SJSA1 (cell line): ENCODE data around the gene MME. TPM values are rescaled to one million over a fixed set of nuclear protein-coding genes. Genes with fewer than 3 reads are reported as not detected.
A peak's percentile ranks its signal among the peaks of the same experiment; 100 is the strongest.

Experiments
- DNase-seq, 2 experiments: peaks; one replicate each; pipeline ENCODE4 v3.0.0-alpha.2; 2015 to 2020; ENCODE audit warnings: low spot score in 2 of 2, low read depth in 1 of 2
- H3K27ac ChIP-seq: fragments of 250-450 bp; sonication (Bioruptor Pico); 2 replicates; pipeline ENCODE4 v1.5.1; 2020; ENCODE audit warnings: mild to moderate bottlenecking, moderate library complexity
- H3K27me3 ChIP-seq: fragments of 250-450 bp; sonication (Bioruptor Pico); replicated peaks from 2 replicates; pipeline ENCODE4 v1.5.1; 2020; ENCODE audit warnings: mild to moderate bottlenecking, moderate library complexity
- H3K36me3 ChIP-seq: fragments of 250-450 bp; sonication (Bioruptor Pico); 2 replicates; pipeline ENCODE4 v1.5.1; 2020; ENCODE audit warnings: mild to moderate bottlenecking
- H3K4me1 ChIP-seq: fragments of 250-450 bp; sonication (Bioruptor Pico); replicated peaks from 2 replicates; pipeline ENCODE4 v1.6.1; 2021; ENCODE audit warnings: mild to moderate bottlenecking
- H3K4me3 ChIP-seq: fragments of 250-450 bp; sonication (Bioruptor Pico); 2 replicates; pipeline ENCODE4 v1.5.1; 2020; ENCODE audit warnings: mild to moderate bottlenecking
- H3K9me3 ChIP-seq: fragments of 250-450 bp; sonication (Bioruptor Pico); replicated peaks from 2 replicates; pipeline ENCODE4 v1.5.1; 2020; ENCODE audit warnings: mild to moderate bottlenecking
- total RNA-seq: library from RNA; depleted of rRNA; stranded (reverse); fragments of >200 nt; shearing (Covaris generic); gene quantifications from 2 replicates; pipeline ENCODE4 v1.2.3, GENCODE V29; 2014; rRNA removed

Gene MME
- 8.9 and 19.1 TPM in 2 replicates for total RNA-seq

- Histone ChIP-seq H3K27ac (no peak within 1 kb of the TSS), H3K9me3 (no peaks in the 10 kb centered on the region), H3K4me3 (peak within 1 kb of the TSS; percentile 63), H3K36me3 (no peaks in the 10 kb centered on the region), H3K4me1 (peaks cover 10% of the 10 kb centered on the region; the same call in 1 of the 2 replicates), H3K27me3 (0 out of 2 replicates have a peak, but pooled peaks cover 5% of the 10 kb centered on the region)
- DNase-seq = peak; percentile 55 to 61
These were observed at the start of gene MME for GRCh38 chr3:155079746-155080487. TSS of gene MME (plus strand) at chr3:155080319. CDS start at chr3:155084168, 3,849 bp downstream.

- no peak for DNase-seq
- 0 out of 2 replicates have a peak overlapping the region, but pooled peaks have one; percentile 84 for H3K27ac ChIP-seq
- no peaks in the 10 kb centered on the region for H3K36me3 ChIP-seq
- no peak overlapping the region for H3K4me3 ChIP-seq
- H3K27me3 ChIP-seq = no peaks in the 10 kb centered on the region
- no peaks in the 10 kb centered on the region for H3K9me3 ChIP-seq
- peaks cover 36% of the 10 kb centered on the region for H3K4me1 ChIP-seq
These were observed 48.9 kb upstream of the MME start for GRCh38 chr3:155031186-155031585.

GRCh38 chr3:155032918-155033317 lies 47.2 kb upstream of the MME start:
- peak in 1 of 2 experiments; percentile 72 for DNase-seq
- H3K9me3 ChIP-seq = no peaks in the 10 kb centered on the region
- H3K27me3 ChIP-seq = no peaks in the 10 kb centered on the region
- H3K4me1 ChIP-seq = peaks cover 36% of the 10 kb centered on the region
- H3K4me3 ChIP-seq = no peak overlapping the region
- peak overlapping the region; percentile 84 for H3K27ac ChIP-seq
- H3K36me3 ChIP-seq = no peaks in the 10 kb centered on the region

GRCh38 chr3:155034786-155035185 lies 45.3 kb upstream of the MME start:
- H3K9me3 ChIP-seq = no peaks in the 10 kb centered on the region
- no peaks in the 10 kb centered on the region for H3K27me3 ChIP-seq
- no peak for DNase-seq
- peaks cover 36% of the 10 kb centered on the region for H3K4me1 ChIP-seq
- no peaks in the 10 kb centered on the region for H3K36me3 ChIP-seq
- H3K27ac ChIP-seq = no peak overlapping the region
- H3K4me3 ChIP-seq = no peak overlapping the region

GRCh38 chr3:155035553-155035952 lies 44.6 kb upstream of the MME start:
- no peaks in the 10 kb centered on the region for H3K27me3 ChIP-seq
- no peak for DNase-seq
- no peak overlapping the region for H3K4me3 ChIP-seq
- peaks cover 36% of the 10 kb centered on the region for H3K4me1 ChIP-seq
- H3K36me3 ChIP-seq = no peaks in the 10 kb centered on the region
- H3K9me3 ChIP-seq = no peaks in the 10 kb centered on the region
- no peak overlapping the region for H3K27ac ChIP-seq

- no peak for DNase-seq
- Histone ChIP-seq H3K27ac (no peak overlapping the region), H3K27me3 (no peaks in the 10 kb centered on the region), H3K9me3 (no peaks in the 10 kb centered on the region), H3K4me1 (peaks cover 23% of the 10 kb centered on the region), H3K4me3 (no peak overlapping the region), H3K36me3 (no peaks in the 10 kb centered on the region)
These were observed 42.5 kb upstream of the MME start for GRCh38 chr3:155037508-155038202.

GRCh38 chr3:155038203-155038554 lies 41.9 kb upstream of the MME start:
- Histone ChIP-seq H3K4me1 (peaks cover 17% of the 10 kb centered on the region), H3K9me3 (no peaks in the 10 kb centered on the region), H3K4me3 (no peak overlapping the region), H3K27ac (no peak overlapping the region), H3K27me3 (no peaks in the 10 kb centered on the region), H3K36me3 (no peaks in the 10 kb centered on the region)
- DNase-seq = no peak

GRCh38 chr3:155046935-155047334 lies 33.2 kb upstream of the MME start:
- Histone ChIP-seq H3K4me3 (no peak overlapping the region), H3K36me3 (no peaks in the 10 kb centered on the region), H3K27me3 (no peaks in the 10 kb centered on the region), H3K9me3 (no peaks in the 10 kb centered on the region), H3K27ac (no peak overlapping the region), H3K4me1 (no peaks in the 10 kb centered on the region)
- no peak for DNase-seq

GRCh38 chr3:155047672-155048071 lies 32.4 kb upstream of the MME start:
- H3K36me3 ChIP-seq = no peaks in the 10 kb centered on the region
- no peaks in the 10 kb centered on the region for H3K4me1 ChIP-seq
- no peaks in the 10 kb centered on the region; the same call in 1 of the 2 replicates for H3K9me3 ChIP-seq
- no peak for DNase-seq
- no peak overlapping the region for H3K4me3 ChIP-seq
- no peak overlapping the region for H3K27ac ChIP-seq
- H3K27me3 ChIP-seq = no peaks in the 10 kb centered on the region

- Histone ChIP-seq H3K36me3 (no peaks in the 10 kb centered on the region), H3K27me3 (no peaks in the 10 kb centered on the region), H3K4me1 (no peaks in the 10 kb centered on the region), H3K9me3 (no peaks in the 10 kb centered on the region; the same call in none of the 2 replicates), H3K27ac (no peak overlapping the region), H3K4me3 (no peak overlapping the region)
- no peak for DNase-seq
These were observed 30.2 kb upstream of the MME start for GRCh38 chr3:155049959-155050358.

- Histone ChIP-seq H3K36me3 (no peaks in the 10 kb centered on the region), H3K4me3 (no peak overlapping the region), H3K4me1 (no peaks in the 10 kb centered on the region), H3K27me3 (no peaks in the 10 kb centered on the region), H3K9me3 (no peaks in the 10 kb centered on the region; the same call in none of the 2 replicates), H3K27ac (no peak overlapping the region)
- DNase-seq = no peak
These were observed 27.6 kb upstream of the MME start for GRCh38 chr3:155052470-155052869.

- Histone ChIP-seq H3K9me3 (no peaks in the 10 kb centered on the region; the same call in none of the 2 replicates), H3K27ac (no peak overlapping the region), H3K36me3 (no peaks in the 10 kb centered on the region), H3K4me3 (no peak overlapping the region), H3K27me3 (no peaks in the 10 kb centered on the region), H3K4me1 (no peaks in the 10 kb centered on the region)
- no peak for DNase-seq
These were observed 26.4 kb upstream of the MME start for GRCh38 chr3:155053756-155054155.

- H3K4me1 ChIP-seq = peaks cover 4% of the 10 kb centered on the region
- no peaks in the 10 kb centered on the region for H3K27me3 ChIP-seq
- no peak for DNase-seq
- no peaks in the 10 kb centered on the region for H3K9me3 ChIP-seq
- no peaks in the 10 kb centered on the region for H3K36me3 ChIP-seq
- H3K27ac ChIP-seq = no peak overlapping the region
- H3K4me3 ChIP-seq = no peak overlapping the region
These were observed 15.2 kb upstream of the MME start for GRCh38 chr3:155064920-155065319.

GRCh38 chr3:155065537-155065936 lies 14.6 kb upstream of the MME start:
- no peaks in the 10 kb centered on the region for H3K27me3 ChIP-seq
- peaks cover 10% of the 10 kb centered on the region for H3K4me1 ChIP-seq
- no peak for DNase-seq
- H3K4me3 ChIP-seq = no peak overlapping the region
- H3K9me3 ChIP-seq = no peaks in the 10 kb centered on the region
- H3K27ac ChIP-seq = no peak overlapping the region
- H3K36me3 ChIP-seq = no peaks in the 10 kb centered on the region
